DMS114 treated with DMSO at 0.1 percent for 48 hours (cell line): Measurements from ENCODE around the gene DLX1.
A peak's percentile ranks its signal among the peaks of the same experiment; 100 is the strongest.
"Not testable (repeated sequence)": the region's sequence is repeated elsewhere in the genome, so short reads cannot be mapped to it uniquely, and the experiment has no call there.

Experiments
- DNase-seq: peaks from one replicate; lab custom pipeline; 2025; ENCODE audit not compliant: unreplicated experiment; lab: John Stamatoyannopoulos, UW

The DLX1 gene

GRCh38 chr2:172085460-172086159 is at the start of gene DLX1:
TSS of gene DLX1 (plus strand) at chr2:172085507. CDS start at chr2:172085678, 171 bp downstream.
- DNase-seq, result peak; percentile 87

GRCh38 chr2:172038121-172038520 is 47.2 kb upstream of the DLX1 start:
- no peak for DNase-seq

GRCh38 chr2:172038604-172039003 is 46.7 kb upstream of the DLX1 start:
- no peak for DNase-seq

- DNase-seq, result no peak
These were observed 46.1 kb upstream of the DLX1 start for GRCh38 chr2:172039011-172039704.

GRCh38 chr2:172040311-172040710 is 45.0 kb upstream of the DLX1 start:
- no peak for DNase-seq

- DNase-seq, result no peak
These were observed 39.1 kb upstream of the DLX1 start for GRCh38 chr2:172046080-172046678.

- no peak for DNase-seq
These were observed 38.3 kb upstream of the DLX1 start for GRCh38 chr2:172046866-172047565.

GRCh38 chr2:172047566-172048507 is 37.5 kb upstream of the DLX1 start:
- DNase-seq, result no peak

GRCh38 chr2:172048508-172049503 is 36.5 kb upstream of the DLX1 start:
- DNase-seq, result no peak

GRCh38 chr2:172049567-172050120 is 35.7 kb upstream of the DLX1 start:
- DNase-seq, result no peak

- no peak for DNase-seq
These were observed 34.7 kb upstream of the DLX1 start for GRCh38 chr2:172050479-172051125.

GRCh38 chr2:172052000-172052983 is 33.0 kb upstream of the DLX1 start:
- no peak for DNase-seq

GRCh38 chr2:172053486-172053885 is 31.8 kb upstream of the DLX1 start:
- no peak for DNase-seq

GRCh38 chr2:172056293-172056692 is 29.0 kb upstream of the DLX1 start:
- no peak for DNase-seq

- DNase-seq, result no peak
These were observed 26.6 kb upstream of the DLX1 start for GRCh38 chr2:172058660-172059059.

- not testable (repeated sequence) for DNase-seq
These were observed 25.2 kb upstream of the DLX1 start for GRCh38 chr2:172060118-172060517.

GRCh38 chr2:172062402-172063004 is 22.8 kb upstream of the DLX1 start:
- DNase-seq, result no peak
